Cardiac muscle cell (in vitro differentiated cells and primary cell): ENCODE results near the gene RPS26. TPM values are rescaled to one million over a fixed set of nuclear protein-coding genes. Genes with fewer than 3 reads are reported as not detected.

ENCODE experiments used
- DNase-seq, 2 donors: peaks; one replicate each; pipeline versions ENCODE4 v3.0.0 to v3.0.0-alpha.2; 2010 to 2017; ENCODE audit warnings: low read depth in 1 of 2, low spot score in 1 of 2
- H3K27ac ChIP-seq: fragments of 200-600 bp; sonication (generic); 2 replicates; pipeline ENCODE4 v1.5.1; 2016
- H3K27me3 ChIP-seq: fragments of 200-600 bp; sonication (generic); 2 replicates; pipeline ENCODE4 v1.6.0; 2016; ENCODE audit warnings: control low read depth
- H3K36me3 ChIP-seq: fragments of 200-600 bp; sonication (generic); 2 replicates; pipeline ENCODE4 v1.5.1; 2016; ENCODE audit warnings: control low read depth
- H3K4me1 ChIP-seq: fragments of 200-600 bp; sonication (generic); 2 replicates; pipeline ENCODE4 v1.8.1; 2017; ENCODE audit warnings: low read depth, mild to moderate bottlenecking, mixed run types
- H3K4me3 ChIP-seq: fragments of 200-600 bp; sonication (generic); 2 replicates; pipeline ENCODE4 v1.5.1; 2016; ENCODE audit warnings: mild to moderate bottlenecking
- H3K9me3 ChIP-seq: fragments of 200-600 bp; sonication (generic); 2 replicates; pipeline ENCODE4 v1.5.1; 2017; ENCODE audit warnings: low read depth, mild to moderate bottlenecking, control low read depth
- CTCF ChIP-seq: IDR thresholded peaks from 2 replicates; pipeline ENCODE4 v1.5.1; 2012; ENCODE audit warnings: low read depth, mild to moderate bottlenecking, low read length
- polyA plus RNA-seq: library from polyadenylated mRNA; unstranded; fragments of >200 nt; fragmentation: Nextera tagmentation; extraction: Ambion mirVana; gene quantifications from 2 replicates; pipeline ENCODE4 v1.2.1, GENCODE V29; 2016
- total RNA-seq: library from RNA; depleted of rRNA; stranded (reverse); fragments of >200 nt; gene quantifications from 2 replicates; pipeline ENCODE4 v1.2.3, GENCODE V29; 2016

RPS26 gene
- total and polyA plus RNA-seq, 2 experiments from 2014 or later, result 252 to 535 TPM

GRCh38 chr12:56018356-56018755 is 23.4 kb upstream of the RPS26 start:
- Histone ChIP-seq H3K27ac (peak overlapping the region; percentile 94), H3K9me3 (no peaks in the 10 kb centered on the region), H3K36me3 (no peaks in the 10 kb centered on the region), H3K27me3 (no peaks in the 10 kb centered on the region), H3K4me1 (peaks cover 34% of the 10 kb centered on the region), H3K4me3 (no peak overlapping the region)
- TF ChIP-seq CTCF, result no peak
- DNase-seq, result no peak

- Histone ChIP-seq H3K27me3 (no peaks in the 10 kb centered on the region), H3K9me3 (no peaks in the 10 kb centered on the region), H3K36me3 (peaks cover 14% of the 10 kb centered on the region), H3K27ac (peak within 1 kb of the TSS; percentile 94), H3K4me1 (peaks cover 41% of the 10 kb centered on the region), H3K4me3 (peak within 1 kb of the TSS; percentile 43)
- DNase-seq, result peak; percentile 80 to 92
- no peak for TF ChIP-seq CTCF
Observed at GRCh38 chr12:56020423-56021184, 21.1 kb upstream of the RPS26 start, which contains the start of gene IKZF4. Gene IKZF4, plus strand, starts transcription at chr12:56021043. Its CDS starts 451 bp downstream, at chr12:56021494.

GRCh38 chr12:56021889-56022497 is 19.7 kb upstream of the RPS26 start:
- TF ChIP-seq CTCF, result no peak
- DNase-seq, result no peak
- Histone ChIP-seq H3K27me3 (no peaks in the 10 kb centered on the region), H3K27ac (peak overlapping the region; percentile 94), H3K36me3 (peaks cover 22% of the 10 kb centered on the region), H3K4me1 (peaks cover 41% of the 10 kb centered on the region), H3K9me3 (no peaks in the 10 kb centered on the region), H3K4me3 (peak overlapping the region; percentile 43)

GRCh38 chr12:56028511-56029165 is 13.1 kb upstream of the RPS26 start:
- H3K4me3 ChIP-seq, result no peak overlapping the region
- peaks cover 78% of the 10 kb centered on the region for H3K36me3 ChIP-seq
- peak in 1 of 2 donors; percentile 50 for DNase-seq
- no peaks in the 10 kb centered on the region for H3K27me3 ChIP-seq
- peaks cover 4% of the 10 kb centered on the region for H3K4me1 ChIP-seq
- no peaks in the 10 kb centered on the region for H3K9me3 ChIP-seq
- H3K27ac ChIP-seq, result peak overlapping the region; percentile 18
- TF ChIP-seq CTCF, result no peak

- H3K27ac ChIP-seq, result peak overlapping the region; percentile 18
- H3K4me3 ChIP-seq, result no peak overlapping the region
- peaks cover under 1% of the 10 kb centered on the region for H3K4me1 ChIP-seq
- peaks cover 80% of the 10 kb centered on the region for H3K36me3 ChIP-seq
- no peaks in the 10 kb centered on the region for H3K27me3 ChIP-seq
- H3K9me3 ChIP-seq, result no peaks in the 10 kb centered on the region
- TF ChIP-seq CTCF, result no peak
- DNase-seq, result peak in 1 of 2 donors; percentile 75
Observed at GRCh38 chr12:56029166-56029519, 12.6 kb upstream of the RPS26 start.
